Measurements from ENCODE around the gene BHLHE23.
"Not testable (repeated sequence)": the region's sequence is repeated elsewhere in the genome, so short reads cannot be mapped to it uniquely, and the experiment has no call there.

Gene BHLHE23

DNA sequence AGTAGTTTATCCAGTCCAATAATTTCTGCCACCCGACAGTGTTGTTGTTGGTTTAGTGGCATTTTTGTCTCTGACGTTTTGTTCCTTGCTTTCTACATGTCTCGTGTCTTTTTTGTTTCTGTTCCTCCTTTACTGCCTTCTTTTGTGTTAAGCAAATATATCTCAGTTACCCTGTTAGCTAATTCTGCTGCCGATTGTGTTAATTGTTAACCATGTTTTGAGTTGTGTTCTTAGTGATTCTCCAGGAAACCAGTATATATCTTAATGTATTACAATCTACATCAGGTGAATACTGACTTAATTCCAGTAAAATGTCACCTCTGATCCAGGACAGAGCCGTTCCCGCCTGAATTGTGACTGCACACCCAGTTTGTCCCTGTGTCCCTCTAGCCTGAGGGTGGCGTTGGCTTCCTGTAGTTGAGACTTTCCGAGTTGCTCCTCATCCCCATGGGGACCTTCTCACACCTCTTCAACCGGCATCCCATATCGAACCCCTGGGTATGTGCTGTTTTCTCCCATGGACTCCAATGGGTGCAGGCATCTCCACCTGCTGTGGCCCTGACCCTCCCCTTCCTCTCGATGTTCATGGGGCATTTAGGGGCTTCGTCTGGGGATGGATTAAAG lies 35.8 kb upstream of the BHLHE23 start:
- DNase-seq: peak; percentile 78

DNA sequence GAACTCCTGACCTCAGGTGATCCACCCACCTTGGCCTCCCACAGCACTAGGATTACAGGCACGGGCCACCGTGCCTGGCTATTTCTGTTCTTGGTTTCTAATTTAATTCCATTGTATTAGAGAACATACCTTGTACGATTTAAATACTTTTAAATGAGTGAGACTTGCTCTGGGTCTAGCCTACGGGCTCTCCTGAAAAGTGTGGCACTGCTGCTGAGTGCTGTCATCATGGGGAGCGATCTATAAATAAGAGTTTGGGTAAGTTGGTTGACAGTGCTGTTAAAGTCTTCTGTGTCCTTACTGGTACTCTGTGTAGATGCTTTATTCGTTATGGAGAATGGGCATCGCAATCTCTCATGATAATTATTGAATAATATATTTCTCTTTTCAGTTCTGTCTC lies 35.0 kb upstream of the BHLHE23 start:
- DNase-seq: peak; percentile 55

DNA sequence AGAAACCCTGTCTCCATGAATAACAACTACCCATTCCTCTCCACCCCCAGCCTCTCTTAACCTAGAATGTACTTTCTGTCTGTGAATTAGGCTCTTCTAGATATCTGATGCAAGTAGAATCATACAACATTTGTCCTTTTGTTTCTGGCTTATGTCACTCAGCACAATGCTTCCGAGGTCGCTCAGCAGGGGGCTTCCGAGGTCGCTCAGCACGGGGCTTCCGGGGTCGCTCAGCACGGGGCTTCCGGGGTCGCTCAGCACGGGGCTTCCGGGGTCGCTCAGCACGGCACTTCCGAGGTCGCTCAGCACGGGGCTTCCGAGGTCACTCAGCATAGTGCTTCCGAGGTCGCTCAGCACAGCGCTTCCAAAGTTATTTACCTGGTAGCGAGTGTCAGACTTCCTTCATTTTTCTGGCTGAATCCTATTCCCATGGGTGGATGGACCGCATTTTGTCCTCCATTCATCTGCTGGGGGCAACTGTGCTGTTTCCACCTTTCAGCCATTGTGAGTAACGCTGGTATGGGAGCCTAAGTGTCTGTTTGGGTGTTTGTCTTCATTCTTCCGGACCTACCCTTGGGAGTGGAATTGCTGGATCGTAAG lies 31.0 kb upstream of the BHLHE23 start:
- no peak for DNase-seq

DNA sequence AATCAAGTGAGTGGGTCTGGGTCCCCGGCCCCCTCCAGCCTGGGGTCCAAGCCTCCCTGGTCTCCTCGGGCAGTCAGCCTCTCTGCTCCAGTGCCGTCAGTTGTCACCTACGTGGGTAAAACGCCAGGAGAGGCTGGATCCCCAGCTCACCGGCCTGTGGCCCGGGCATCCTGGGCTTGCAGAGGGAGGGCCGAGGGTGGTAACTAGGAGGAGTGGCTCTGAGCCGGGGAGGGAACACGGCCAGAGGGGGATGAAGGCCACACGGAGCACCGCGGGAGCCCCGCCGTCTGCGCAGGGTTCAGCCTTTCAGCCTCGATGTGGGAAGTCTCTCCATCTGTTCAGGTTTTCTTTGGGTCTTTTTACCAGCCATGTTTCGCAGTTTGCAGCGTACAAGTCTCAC lies 29.5 kb upstream of the BHLHE23 start:
- DNase-seq: no peak

GRCh38 chr20:63035603-63036185 lies 28.9 kb upstream of the BHLHE23 start:
- no peak for DNase-seq

DNA sequence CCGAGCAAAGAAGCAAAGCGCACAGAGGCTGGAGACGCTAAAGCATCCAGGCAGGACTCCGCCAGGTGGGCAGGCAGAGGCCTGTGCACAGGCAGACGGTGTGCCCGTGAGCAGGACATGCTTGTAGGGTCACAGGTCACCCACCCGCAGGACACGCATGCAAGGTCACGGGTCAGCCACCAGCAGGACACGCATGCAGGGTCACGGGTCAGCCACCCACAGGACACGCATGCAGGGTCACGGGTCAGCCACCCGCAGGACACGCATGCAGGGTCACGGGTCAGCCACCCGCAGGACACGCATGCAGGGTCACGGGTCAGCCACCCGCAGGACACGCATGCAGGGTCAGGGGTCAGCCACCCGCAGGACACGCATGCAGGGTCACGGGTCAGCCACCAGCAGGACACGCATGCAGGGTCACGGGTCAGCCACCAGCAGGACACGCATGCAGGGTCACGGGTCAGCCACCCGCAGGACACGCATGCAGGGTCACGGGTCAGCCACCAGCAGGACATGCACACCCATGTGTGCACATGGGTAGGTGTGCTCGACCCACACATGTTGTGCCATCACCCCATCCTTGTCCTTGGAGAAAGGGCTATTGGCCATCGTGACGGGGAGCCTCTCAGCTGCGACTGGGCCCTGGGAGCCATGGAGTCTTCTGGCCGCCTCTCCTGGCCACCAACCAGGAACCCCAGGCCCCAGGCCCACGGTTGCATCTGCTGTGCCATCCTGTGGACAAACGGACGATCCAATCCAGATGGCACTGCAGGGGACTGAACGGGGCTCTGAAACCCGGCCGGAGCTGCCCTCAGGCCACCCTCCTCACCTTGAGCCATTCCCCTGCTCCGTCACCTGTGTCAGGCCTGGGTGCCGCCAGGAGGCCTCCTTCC lies 28.2 kb upstream of the BHLHE23 start:
- not testable (repeated sequence) for DNase-seq

GRCh38 chr20:63033794-63034709 lies 27.3 kb upstream of the BHLHE23 start:
- no peak for DNase-seq

DNA sequence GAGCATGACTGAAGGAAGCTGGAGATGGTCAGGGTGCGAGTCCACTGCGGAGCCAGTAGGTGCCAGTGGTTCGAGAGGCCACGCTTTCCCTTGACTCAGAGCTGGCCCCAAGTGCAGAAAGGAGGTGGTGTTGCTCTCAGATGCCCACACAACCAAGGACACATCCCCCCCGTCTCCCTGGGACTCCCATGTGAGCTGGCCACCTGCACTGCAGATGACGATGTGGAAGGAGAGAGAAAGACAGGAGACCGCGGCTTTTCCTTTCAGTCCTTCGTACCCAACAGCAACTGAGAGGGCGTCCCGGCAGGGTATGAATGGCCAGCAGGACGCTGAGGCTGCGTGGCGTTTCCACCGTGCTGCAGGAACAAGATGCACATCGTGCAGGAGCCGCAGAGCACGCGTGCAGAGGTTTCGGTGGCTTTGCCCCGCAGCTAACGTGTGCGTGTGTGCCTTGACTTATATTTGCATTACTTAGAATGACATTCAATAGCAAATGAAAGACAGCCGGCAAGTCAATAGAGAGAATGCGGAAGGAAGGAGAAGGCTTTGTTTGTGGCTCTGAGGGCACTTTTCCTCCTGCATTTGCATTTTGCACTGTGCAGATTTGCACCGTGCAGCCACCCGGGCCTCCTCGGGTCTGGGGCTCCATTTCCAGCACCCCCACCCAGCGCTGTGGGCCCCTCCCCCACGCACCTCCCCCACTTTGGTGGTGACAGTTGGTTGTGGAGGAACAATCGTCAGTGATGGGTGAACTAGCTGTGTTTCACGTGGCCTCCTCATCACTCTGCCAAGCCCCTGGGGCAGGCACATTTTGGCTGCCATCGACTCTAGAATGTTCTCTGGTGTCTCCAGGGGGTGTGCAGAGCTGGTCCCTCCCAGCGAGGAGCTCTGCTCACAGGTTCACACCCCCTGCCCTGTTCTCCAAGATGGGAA lies 26.4 kb upstream of the BHLHE23 start:
- DNase-seq: peak; percentile 90

- DNase-seq: no peak
Measured at GRCh38 chr20:63032026-63032800, 25.4 kb upstream of the BHLHE23 start.

DNA sequence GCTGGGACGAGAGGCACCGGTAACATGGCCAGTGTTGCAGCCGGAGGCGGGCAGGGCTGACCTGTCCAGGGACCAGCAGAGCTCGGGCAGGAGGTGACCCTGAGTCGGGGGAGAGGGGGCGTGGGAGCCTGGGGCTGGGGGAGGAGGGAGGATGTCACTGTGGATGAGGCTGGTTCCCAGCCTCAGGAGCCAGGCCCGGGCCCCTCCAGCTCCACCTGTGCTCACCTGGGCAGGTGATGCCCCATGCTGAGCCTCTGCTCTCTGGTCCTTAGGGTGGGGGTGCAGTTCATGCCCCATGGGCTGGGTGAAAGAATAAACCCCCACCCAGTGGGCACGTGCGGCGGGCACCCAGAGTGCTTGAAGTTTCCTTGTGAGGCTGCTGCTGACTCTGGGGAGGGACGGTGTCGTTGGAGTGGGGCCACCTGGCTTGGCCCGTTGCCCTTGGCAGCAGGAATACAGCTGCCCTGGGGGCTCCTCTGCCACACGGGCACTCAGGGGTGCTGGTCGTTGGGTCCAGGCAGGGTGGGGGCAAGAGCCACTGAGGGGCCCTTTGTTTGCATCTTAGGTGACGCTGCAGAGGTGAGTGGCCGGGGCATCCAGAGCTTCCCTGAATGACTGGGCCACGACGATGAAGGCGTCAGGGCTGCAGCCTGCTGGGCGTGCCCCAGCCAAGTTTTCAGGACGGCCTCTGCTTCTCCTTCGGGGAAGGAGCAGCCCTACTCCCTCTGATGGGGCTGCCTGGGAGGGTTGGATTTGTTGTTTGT lies 24.7 kb upstream of the BHLHE23 start:
- DNase-seq: no peak

GRCh38 chr20:63029358-63030121 lies 22.8 kb upstream of the BHLHE23 start:
- DNase-seq: peak; percentile 27

- DNase-seq: no peak
Measured at GRCh38 chr20:63028461-63028921, 21.7 kb upstream of the BHLHE23 start.

GRCh38 chr20:63027922-63028389 lies 21.2 kb upstream of the BHLHE23 start:
- peak; percentile 83 for DNase-seq

DNA sequence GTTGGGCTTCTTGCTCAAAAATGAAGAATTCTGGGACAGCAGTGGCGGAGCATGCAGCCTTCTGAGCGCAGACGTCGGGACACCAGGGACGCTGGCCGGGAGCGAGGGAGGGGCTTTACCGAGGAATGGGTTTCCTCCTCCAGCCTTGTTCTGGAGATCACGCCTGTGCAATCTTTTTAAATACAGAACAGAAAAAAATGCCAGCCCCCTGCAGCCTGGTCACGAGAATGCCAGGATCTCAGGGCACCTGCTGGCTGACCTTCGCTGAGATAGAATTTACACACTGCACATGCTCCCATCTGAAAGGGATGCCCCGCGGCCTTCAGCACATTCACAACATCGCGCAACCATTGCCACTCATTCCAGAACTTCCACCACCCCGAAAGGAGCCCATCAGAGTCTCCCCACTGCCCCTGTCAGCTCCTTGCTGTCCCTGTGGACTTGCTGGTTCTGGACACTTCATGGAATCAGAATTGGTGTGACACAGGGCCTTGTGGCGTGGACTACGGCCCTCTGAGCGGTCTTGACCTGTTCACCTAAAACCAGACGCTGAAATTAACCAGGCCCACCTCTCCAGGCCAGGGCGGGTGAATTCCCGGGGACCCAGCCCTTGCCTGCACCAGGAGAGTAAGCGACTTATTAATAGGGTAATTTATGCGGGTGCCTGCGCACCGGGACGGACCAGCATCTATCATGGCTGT lies 20.6 kb upstream of the BHLHE23 start:
- no peak for DNase-seq

DNA sequence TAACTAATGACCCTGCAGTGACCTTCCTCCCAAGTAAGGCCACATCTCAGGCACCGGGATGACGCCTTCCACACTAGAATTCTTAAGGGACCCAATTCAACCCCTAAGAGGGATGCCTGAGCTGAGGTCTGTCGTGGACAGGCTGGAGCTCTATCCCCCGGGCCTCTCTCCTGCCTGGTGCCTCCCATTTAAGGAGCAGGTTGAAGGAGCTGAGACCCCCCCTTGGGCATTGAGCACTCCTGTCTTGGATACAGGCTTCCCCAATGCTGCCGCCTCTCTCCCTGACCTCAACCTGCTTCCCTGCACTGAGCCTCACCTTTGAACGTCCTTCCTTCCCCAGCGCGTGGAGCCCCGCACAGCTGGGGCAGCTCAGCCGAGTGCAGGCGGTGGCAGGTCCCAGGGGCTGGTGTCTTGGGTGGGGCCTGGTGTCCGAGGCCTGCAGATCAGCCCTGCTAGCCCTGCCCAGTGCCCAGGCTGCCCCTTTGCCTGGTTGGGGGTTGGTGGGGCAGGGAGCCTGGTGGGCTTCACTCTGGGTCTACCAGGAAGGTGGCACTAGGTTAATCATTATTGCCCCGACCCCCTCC lies 19.9 kb upstream of the BHLHE23 start:
- no peak for DNase-seq

- no peak for DNase-seq
Measured at GRCh38 chr20:63025534-63026331, 19.0 kb upstream of the BHLHE23 start.

Measured in NCI-H526 treated with DMSO at 0.1 percent for 48 hours (cell line).